HEK293 (cell line): Measurements from ENCODE around the gene DISC1.

Experiments
- KLF8 ChIP-seq: fragments of 450-650 bp; formaldehyde crosslinking; IDR thresholded peaks from 2 replicates; pipeline ENCODE4 v1.5.1; 2016; ENCODE audit warnings: missing biosample characterization, missing genetic modification characterization
- SETDB1 ChIP-seq: IDR thresholded peaks from one replicate; pipeline ENCODE4 v1.6.1; 2017; ENCODE audit warnings: mild to moderate bottlenecking, low read length, moderate library complexity, mixed read lengths; ENCODE audit not compliant: insufficient read length
- YY1 ChIP-seq: fragments of 450-650 bp; formaldehyde crosslinking; IDR thresholded peaks from 2 replicates; pipeline ENCODE4 v1.5.1; 2018; ENCODE audit warnings: missing biosample characterization, missing genetic modification characterization
- ZFP37 ChIP-seq: fragments of 450-650 bp; formaldehyde crosslinking; IDR thresholded peaks from 2 replicates; pipeline ENCODE4 v1.5.1; 2016; ENCODE audit warnings: missing biosample characterization, missing genetic modification characterization
- ZNF146 ChIP-seq: fragments of 450-650 bp; formaldehyde crosslinking; IDR thresholded peaks from 2 replicates; pipeline ENCODE4 v1.5.1; 2016; ENCODE audit warnings: missing biosample characterization, missing genetic modification characterization
- ZNF157 ChIP-seq: fragments of 450-650 bp; formaldehyde crosslinking; IDR thresholded peaks from 2 replicates; pipeline ENCODE4 v1.5.1; 2016; ENCODE audit warnings: missing biosample characterization, missing genetic modification characterization
- ZNF555 ChIP-seq: fragments of 450-650 bp; formaldehyde crosslinking; conservative IDR thresholded peaks from 2 replicates; pipeline ENCODE4 v1.5.1; 2017; ENCODE audit warnings: missing biosample characterization, mild to moderate bottlenecking, missing genetic modification characterization, inconsistent platforms
- ZNF600 ChIP-seq: fragments of 450-650 bp; formaldehyde crosslinking; IDR thresholded peaks from 2 replicates; pipeline ENCODE4 v1.5.1; 2016; ENCODE audit warnings: missing biosample characterization, missing genetic modification characterization
- ZXDB ChIP-seq: fragments of 450-650 bp; formaldehyde crosslinking; IDR thresholded peaks from 2 replicates; pipeline ENCODE4 v1.5.1; 2016; ENCODE audit warnings: missing biosample characterization, missing genetic modification characterization
- TF ChIP-seq, protein P1 (sequence below): fragments of 450-650 bp; formaldehyde crosslinking; IDR thresholded peaks from 2 replicates; pipeline ENCODE4 v1.5.1; 2016; ENCODE audit warnings: missing biosample characterization, missing genetic modification characterization
- TF ChIP-seq, protein P2 (sequence below): fragments of 450-650 bp; formaldehyde crosslinking; IDR thresholded peaks from 2 replicates; pipeline ENCODE4 v1.5.1; 2016; ENCODE audit warnings: missing biosample characterization, missing genetic modification characterization
- TF ChIP-seq, protein P3 (sequence below): sonication (generic); formaldehyde crosslinking; IDR thresholded peaks from 2 replicates; pipeline ENCODE4 v1.8.1; 2022; ENCODE audit warnings: mild to moderate bottlenecking, moderate library complexity, missing genetic modification reagents

DNA sequence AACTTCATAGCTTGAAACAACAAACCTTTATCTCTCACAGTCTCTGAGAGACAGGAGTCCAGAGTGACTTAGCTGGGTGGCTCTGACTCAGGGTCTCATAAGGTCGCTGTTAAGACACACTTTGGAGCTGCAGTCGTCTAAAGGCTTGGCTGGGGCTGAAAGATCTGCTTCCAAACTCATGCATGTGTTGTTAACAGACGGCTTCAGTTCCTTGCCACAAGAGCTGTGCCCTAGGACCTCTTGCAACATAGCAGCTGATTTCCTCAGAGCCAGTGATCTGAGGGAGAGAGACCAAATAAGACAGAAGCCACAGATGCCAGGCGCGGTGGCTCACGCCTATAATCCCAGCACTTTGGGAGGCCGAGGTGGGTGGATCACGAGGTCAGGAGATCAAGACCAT, 176.8 kb downstream of the DISC1 start:
- TF ChIP-seq ZNF600 (tag by site-specific recombination) = no peak
- TF ChIP-seq, protein P1, sequence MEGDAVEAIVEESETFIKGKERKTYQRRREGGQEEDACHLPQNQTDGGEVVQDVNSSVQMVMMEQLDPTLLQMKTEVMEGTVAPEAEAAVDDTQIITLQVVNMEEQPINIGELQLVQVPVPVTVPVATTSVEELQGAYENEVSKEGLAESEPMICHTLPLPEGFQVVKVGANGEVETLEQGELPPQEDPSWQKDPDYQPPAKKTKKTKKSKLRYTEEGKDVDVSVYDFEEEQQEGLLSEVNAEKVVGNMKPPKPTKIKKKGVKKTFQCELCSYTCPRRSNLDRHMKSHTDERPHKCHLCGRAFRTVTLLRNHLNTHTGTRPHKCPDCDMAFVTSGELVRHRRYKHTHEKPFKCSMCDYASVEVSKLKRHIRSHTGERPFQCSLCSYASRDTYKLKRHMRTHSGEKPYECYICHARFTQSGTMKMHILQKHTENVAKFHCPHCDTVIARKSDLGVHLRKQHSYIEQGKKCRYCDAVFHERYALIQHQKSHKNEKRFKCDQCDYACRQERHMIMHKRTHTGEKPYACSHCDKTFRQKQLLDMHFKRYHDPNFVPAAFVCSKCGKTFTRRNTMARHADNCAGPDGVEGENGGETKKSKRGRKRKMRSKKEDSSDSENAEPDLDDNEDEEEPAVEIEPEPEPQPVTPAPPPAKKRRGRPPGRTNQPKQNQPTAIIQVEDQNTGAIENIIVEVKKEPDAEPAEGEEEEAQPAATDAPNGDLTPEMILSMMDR (tag by site-specific recombination) = no peak
- no peak for TF ChIP-seq ZFP37 (tag by site-specific recombination)
- TF ChIP-seq YY1 (tag by site-specific recombination) = no peak
- TF ChIP-seq, protein P2, sequence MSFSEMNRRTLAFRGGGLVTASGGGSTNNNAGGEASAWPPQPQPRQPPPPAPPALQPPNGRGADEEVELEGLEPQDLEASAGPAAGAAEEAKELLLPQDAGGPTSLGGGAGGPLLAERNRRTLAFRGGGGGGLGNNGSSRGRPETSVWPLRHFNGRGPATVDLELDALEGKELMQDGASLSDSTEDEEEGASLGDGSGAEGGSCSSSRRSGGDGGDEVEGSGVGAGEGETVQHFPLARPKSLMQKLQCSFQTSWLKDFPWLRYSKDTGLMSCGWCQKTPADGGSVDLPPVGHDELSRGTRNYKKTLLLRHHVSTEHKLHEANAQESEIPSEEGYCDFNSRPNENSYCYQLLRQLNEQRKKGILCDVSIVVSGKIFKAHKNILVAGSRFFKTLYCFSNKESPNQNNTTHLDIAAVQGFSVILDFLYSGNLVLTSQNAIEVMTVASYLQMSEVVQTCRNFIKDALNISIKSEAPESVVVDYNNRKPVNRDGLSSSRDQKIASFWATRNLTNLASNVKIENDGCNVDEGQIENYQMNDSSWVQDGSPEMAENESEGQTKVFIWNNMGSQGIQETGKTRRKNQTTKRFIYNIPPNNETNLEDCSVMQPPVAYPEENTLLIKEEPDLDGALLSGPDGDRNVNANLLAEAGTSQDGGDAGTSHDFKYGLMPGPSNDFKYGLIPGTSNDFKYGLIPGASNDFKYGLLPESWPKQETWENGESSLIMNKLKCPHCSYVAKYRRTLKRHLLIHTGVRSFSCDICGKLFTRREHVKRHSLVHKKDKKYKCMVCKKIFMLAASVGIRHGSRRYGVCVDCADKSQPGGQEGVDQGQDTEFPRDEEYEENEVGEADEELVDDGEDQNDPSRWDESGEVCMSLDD (tag by site-specific recombination) = no peak
- no peak for TF ChIP-seq KLF8 (tag by site-specific recombination)
- no peak for TF ChIP-seq ZNF146
- TF ChIP-seq, protein P3, sequence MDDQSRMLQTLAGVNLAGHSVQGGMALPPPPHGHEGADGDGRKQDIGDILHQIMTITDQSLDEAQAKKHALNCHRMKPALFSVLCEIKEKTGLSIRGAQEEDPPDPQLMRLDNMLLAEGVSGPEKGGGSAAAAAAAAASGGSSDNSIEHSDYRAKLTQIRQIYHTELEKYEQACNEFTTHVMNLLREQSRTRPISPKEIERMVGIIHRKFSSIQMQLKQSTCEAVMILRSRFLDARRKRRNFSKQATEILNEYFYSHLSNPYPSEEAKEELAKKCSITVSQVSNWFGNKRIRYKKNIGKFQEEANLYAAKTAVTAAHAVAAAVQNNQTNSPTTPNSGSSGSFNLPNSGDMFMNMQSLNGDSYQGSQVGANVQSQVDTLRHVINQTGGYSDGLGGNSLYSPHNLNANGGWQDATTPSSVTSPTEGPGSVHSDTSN (CRISPR knock-in tag) = no peak
- TF ChIP-seq ZXDB (tag by site-specific recombination) = no peak
- no peak for TF ChIP-seq ZNF157 (tag by site-specific recombination)
- no peak for TF ChIP-seq SETDB1
- TF ChIP-seq ZNF555 (tag by site-specific recombination) = no peak
